ENCODE results near the gene SDE2. TPM values are rescaled to one million over a fixed set of nuclear protein-coding genes. Genes with fewer than 3 reads are reported as not detected.
"Not testable (repeated sequence)": the region's sequence is repeated elsewhere in the genome, so short reads cannot be mapped to it uniquely, and the experiment has no call there.

SDE2 gene
- total and polyA plus RNA-seq, 8 donors: 15.8 to 22.6 (median 21.0) TPM

DNA sequence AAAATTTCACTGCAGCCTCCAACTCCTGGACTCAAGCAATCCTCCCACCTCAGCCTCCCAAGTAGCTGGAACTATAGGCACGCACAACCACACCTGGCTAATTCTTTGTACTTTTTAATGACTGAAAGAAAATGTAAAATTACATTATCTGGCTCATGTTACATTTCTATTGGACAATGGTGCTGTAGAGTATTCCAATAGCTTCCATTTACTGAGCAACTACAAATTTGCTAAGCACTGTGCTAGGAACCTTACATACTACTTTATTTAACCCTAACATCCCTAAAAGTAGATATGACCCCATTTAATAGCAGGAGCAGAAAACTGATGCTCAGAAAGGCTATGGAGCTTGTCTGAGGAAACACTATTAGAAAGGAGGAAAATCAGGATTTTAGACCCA lies 19.7 kb downstream of the SDE2 start:
- DNase-seq (no peak), ATAC-seq (no peak)
- H3K4me3 ChIP-seq: no peak overlapping the region
- no peak overlapping the region for H3K27ac ChIP-seq
- H3K9me3 ChIP-seq: peaks cover 0 to 2% of the 10 kb centered on the region in 2 donors
- no peaks in the 10 kb centered on the region for H3K27me3 ChIP-seq
- TF ChIP-seq, protein P1, sequence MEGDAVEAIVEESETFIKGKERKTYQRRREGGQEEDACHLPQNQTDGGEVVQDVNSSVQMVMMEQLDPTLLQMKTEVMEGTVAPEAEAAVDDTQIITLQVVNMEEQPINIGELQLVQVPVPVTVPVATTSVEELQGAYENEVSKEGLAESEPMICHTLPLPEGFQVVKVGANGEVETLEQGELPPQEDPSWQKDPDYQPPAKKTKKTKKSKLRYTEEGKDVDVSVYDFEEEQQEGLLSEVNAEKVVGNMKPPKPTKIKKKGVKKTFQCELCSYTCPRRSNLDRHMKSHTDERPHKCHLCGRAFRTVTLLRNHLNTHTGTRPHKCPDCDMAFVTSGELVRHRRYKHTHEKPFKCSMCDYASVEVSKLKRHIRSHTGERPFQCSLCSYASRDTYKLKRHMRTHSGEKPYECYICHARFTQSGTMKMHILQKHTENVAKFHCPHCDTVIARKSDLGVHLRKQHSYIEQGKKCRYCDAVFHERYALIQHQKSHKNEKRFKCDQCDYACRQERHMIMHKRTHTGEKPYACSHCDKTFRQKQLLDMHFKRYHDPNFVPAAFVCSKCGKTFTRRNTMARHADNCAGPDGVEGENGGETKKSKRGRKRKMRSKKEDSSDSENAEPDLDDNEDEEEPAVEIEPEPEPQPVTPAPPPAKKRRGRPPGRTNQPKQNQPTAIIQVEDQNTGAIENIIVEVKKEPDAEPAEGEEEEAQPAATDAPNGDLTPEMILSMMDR (IDR thresholded peaks at IDR 0.05): no peak
- intact Hi-C loops (cut with DNase I): loop anchor here in 1 of 2 donors (5.0 to 10.0 kb wide), 2 partner anchors 502 to 655 kb away; no protein-coding TSS in a partner anchor
- H3K36me3 ChIP-seq: peaks cover 0 to 68% of the 10 kb centered on the region in 2 donors
- H3K4me1 ChIP-seq: no peaks in the 10 kb centered on the region

DNA sequence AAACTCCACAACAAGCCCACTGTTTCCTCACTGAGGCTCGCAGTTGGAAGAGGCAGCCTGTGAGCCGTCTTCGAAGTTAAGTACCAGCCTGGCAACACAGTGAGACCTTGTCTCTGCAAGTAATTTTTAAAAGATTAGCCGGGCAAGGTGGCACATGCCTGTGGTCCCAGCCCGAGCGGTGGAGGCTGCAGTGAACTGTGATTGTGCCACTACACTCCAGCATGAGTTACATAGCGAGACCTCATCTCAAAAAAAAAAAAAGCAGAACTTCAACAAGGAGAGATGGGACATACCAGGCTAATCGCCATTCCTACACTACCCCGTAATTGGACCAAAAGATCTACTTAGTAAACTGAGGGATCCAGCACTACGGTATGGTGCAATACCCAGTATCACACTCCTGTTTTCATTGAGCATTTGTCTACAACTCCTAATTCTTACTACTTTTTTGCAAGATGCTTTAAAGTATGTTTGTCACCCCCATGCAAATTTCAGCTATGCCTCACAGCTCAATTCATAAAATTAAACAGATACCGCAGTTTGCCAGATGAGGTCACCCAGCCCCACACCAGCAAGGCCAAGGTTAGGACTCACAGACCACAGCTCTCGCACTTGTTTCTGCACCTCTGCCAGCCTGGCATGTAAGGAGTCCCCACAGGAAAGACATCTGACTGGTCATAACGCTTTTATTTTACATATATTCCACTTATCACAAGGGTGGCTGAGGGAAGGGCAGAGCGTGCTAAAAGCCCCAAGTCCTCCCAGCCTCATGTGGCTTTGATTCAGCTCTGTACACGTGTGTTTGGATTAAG lies 21.0 kb downstream of the SDE2 start:
- intact Hi-C loops (cut with DNase I): loop anchor here in 1 of 2 donors (5.0 to 10.0 kb wide), 2 partner anchors 501 to 653 kb away; no protein-coding TSS in a partner anchor

DNA sequence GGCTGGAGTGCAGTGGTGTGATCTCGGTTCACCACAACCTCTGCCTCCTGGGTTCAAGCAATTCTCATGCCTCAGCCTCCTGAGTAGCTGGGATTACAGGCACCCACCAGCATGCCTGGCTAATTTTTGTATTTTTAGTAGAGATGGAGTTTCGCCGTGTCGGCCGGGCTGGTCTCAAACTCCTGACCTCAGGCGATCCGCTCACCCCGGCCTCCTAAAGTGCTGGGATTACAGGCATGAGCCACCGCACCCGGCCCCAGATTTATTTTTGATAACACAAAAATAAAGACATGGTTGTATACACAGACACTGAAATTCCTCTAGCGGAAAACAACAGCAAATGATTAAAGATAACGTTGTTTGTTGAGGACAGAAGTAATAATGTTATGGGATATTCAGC lies 24.0 kb downstream of the SDE2 start:
- ATAC-seq, H3K4me1 ChIP-seq, H3K27ac ChIP-seq, DNase-seq, H3K9me3 ChIP-seq, H3K27me3 ChIP-seq, H3K4me3 ChIP-seq: not testable (repeated sequence)
- H3K36me3 ChIP-seq: peaks cover 0 to 26% of the 10 kb centered on the region in 2 donors
- intact Hi-C loops (cut with DNase I): loop anchor here in 1 of 2 donors (5.0 to 10.0 kb wide), 2 partner anchors 498 to 650 kb away; no protein-coding TSS in a partner anchor

More for the DNA sequence above, 21.0 kb downstream of the SDE2 start:
- Histone ChIP-seq H3K27me3 (no peaks in the 10 kb centered on the region), H3K27ac (no peak overlapping the region), H3K9me3 (peaks cover 0 to 2% of the 10 kb centered on the region in 2 donors), H3K4me1 (no peaks in the 10 kb centered on the region), H3K4me3 (no peak overlapping the region), H3K36me3 (peaks cover 0 to 56% of the 10 kb centered on the region in 2 donors)
- ATAC-seq (no peak), DNase-seq (peak in 1 of 4 donors; percentile 9)
- TF ChIP-seq, protein P1 (IDR thresholded peaks at IDR 0.05): no peak

DNA sequence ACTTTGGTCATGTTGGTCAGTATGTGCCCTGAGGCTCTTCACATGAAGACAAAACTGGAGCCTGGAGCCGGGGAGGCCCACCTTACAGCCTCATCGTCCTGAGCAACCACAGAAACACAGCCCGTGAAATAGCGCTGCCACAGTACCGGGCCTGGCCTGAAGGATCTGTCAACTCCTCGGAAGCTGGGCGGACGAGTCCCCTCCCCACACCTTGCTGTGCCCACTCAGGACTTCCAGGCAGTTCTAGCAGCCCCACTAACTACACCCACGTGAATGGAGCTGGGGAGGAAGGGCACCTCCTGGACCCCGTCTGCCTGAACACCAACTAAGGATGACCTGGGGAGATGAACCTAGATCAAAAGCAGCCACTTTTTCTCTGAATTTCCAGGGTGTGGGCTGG lies 24.7 kb downstream of the SDE2 start:
- no peaks in the 10 kb centered on the region for H3K27me3 ChIP-seq
- ATAC-seq: no peak
- no peaks in the 10 kb centered on the region for H3K9me3 ChIP-seq
- H3K36me3 ChIP-seq: peaks cover 0 to 19% of the 10 kb centered on the region in 2 donors
- intact Hi-C loops (cut with DNase I): loop anchor here in 1 of 2 donors (10.0 kb wide), 1 partner anchor 650 kb away; no protein-coding TSS in a partner anchor
- H3K4me1 ChIP-seq: no peaks in the 10 kb centered on the region
- no peak overlapping the region for H3K4me3 ChIP-seq
- TF ChIP-seq, protein P1 (IDR thresholded peaks at IDR 0.05): no peak
- no peak for DNase-seq
- no peak overlapping the region for H3K27ac ChIP-seq

DNA sequence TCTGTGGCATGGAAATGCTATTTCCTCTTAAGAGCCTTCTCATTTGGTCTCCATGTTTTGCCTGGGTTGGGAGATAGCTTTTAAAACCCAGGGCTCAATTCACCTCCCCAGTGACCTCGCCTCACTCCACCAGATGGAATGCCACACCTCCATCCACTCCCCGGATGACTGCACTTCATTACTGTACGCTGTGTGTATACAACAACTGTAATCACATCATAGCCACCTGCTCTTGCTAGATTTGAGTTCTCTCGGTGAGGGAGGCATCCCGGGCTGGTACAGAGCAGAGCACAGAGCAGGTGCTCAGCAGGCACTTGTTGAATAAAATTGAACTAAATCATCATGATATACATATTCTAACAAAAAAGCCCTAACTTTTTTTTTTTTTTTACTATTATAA lies 26.0 kb downstream of the SDE2 start:
- H3K9me3 ChIP-seq: no peaks in the 10 kb centered on the region
- no peaks in the 10 kb centered on the region for H3K4me1 ChIP-seq
- no peak overlapping the region for H3K4me3 ChIP-seq
- intact Hi-C loops (cut with DNase I): loop anchor here in 1 of 2 donors (10.0 kb wide), 1 partner anchor 648 kb away; no protein-coding TSS in a partner anchor
- H3K27ac ChIP-seq: no peak overlapping the region
- TF ChIP-seq, protein P1 (IDR thresholded peaks at IDR 0.05): no peak
- DNase-seq (no peak), ATAC-seq (peak; percentile 35)
- H3K27me3 ChIP-seq: no peaks in the 10 kb centered on the region
- H3K36me3 ChIP-seq: peaks cover 0 to 10% of the 10 kb centered on the region in 2 donors

Measured in left lung (tissue), 10 donors.